HG03442 (cell line): ENCODE data around the gene RAB40C.

Experiments
- ATAC-seq: cut with Tn5 transposase; IDR thresholded peaks from one replicate; pipeline ENCODE4 v1.9.1; 2021; ENCODE audit warnings: mild to moderate bottlenecking, moderate library complexity; ENCODE audit not compliant: unreplicated experiment

Gene RAB40C

GRCh38 chr16:630249-630814 is 40.5 kb downstream of the RAB40C start:
- no peak for ATAC-seq

GRCh38 chr16:630815-631405 is 41.0 kb downstream of the RAB40C start, which contains the start of gene WFIKKN1:
TSS of gene WFIKKN1 (plus strand) at chr16:630985. CDS start at chr16:631254, 269 bp downstream.
- ATAC-seq: no peak

GRCh38 chr16:631808-632358 is 42.0 kb downstream of the RAB40C start:
- ATAC-seq: no peak

GRCh38 chr16:632486-633335 is 42.8 kb downstream of the RAB40C start:
- ATAC-seq: no peak

- no peak for ATAC-seq
Observed at GRCh38 chr16:633336-634050, 43.6 kb downstream of the RAB40C start.

GRCh38 chr16:634051-634670 is 44.3 kb downstream of the RAB40C start:
- no peak for ATAC-seq

GRCh38 chr16:634996-635395 is 45.1 kb downstream of the RAB40C start:
- no peak for ATAC-seq

GRCh38 chr16:635573-636205 is 45.8 kb downstream of the RAB40C start:
- ATAC-seq: peak; percentile 9

- ATAC-seq: peak; percentile 63
Observed at GRCh38 chr16:636206-637080, 46.6 kb downstream of the RAB40C start, which contains the start of gene METTL26. TSS of gene METTL26 (minus strand) at chr16:636305. CDS start at chr16:636290, 15 bp downstream.

- no peak for ATAC-seq
Observed at GRCh38 chr16:637081-638018, 47.5 kb downstream of the RAB40C start.

- no peak for ATAC-seq
Observed at GRCh38 chr16:638034-638543, 48.2 kb downstream of the RAB40C start.

GRCh38 chr16:638836-639235 is 49.0 kb downstream of the RAB40C start:
- no peak for ATAC-seq

GRCh38 chr16:640614-641013 is 50.7 kb downstream of the RAB40C start:
- no peak for ATAC-seq

GRCh38 chr16:641326-642188 is 51.7 kb downstream of the RAB40C start, which contains the start of gene MCRIP2:
TSS of gene MCRIP2 (plus strand) at chr16:641828. CDS start at chr16:641992, 164 bp downstream.
- peak; percentile 43 for ATAC-seq

GRCh38 chr16:642189-643049 is 52.6 kb downstream of the RAB40C start:
- ATAC-seq: peak; percentile 39

GRCh38 chr16:643050-643368 is 53.1 kb downstream of the RAB40C start:
- no peak for ATAC-seq
